Stimulated activated CD4-positive, alpha-beta T cell treated with anti-CD3 and anti-CD28 coated beads, Interleukin-15, amount 100 ng/mL, for 24 hours (primary cell): Measurements from ENCODE around the gene BRF1.
"Not testable (repeated sequence)": the region's sequence is repeated elsewhere in the genome, so short reads cannot be mapped to it uniquely, and the experiment has no call there.

Experiments used
- DNase-seq: peaks from one replicate; pipeline ENCODE4 v3.0.0-alpha.2; 2020

The BRF1 gene, protein sequence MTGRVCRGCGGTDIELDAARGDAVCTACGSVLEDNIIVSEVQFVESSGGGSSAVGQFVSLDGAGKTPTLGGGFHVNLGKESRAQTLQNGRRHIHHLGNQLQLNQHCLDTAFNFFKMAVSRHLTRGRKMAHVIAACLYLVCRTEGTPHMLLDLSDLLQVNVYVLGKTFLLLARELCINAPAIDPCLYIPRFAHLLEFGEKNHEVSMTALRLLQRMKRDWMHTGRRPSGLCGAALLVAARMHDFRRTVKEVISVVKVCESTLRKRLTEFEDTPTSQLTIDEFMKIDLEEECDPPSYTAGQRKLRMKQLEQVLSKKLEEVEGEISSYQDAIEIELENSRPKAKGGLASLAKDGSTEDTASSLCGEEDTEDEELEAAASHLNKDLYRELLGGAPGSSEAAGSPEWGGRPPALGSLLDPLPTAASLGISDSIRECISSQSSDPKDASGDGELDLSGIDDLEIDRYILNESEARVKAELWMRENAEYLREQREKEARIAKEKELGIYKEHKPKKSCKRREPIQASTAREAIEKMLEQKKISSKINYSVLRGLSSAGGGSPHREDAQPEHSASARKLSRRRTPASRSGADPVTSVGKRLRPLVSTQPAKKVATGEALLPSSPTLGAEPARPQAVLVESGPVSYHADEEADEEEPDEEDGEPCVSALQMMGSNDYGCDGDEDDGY

GRCh38 chr14:105300542-105301102, at the start of gene BRF1:
BRF1 (minus strand) TSS chr14:105301001; CDS start chr14:105300629, 372 bp downstream.
- DNase-seq = peak; percentile 99

DNA sequence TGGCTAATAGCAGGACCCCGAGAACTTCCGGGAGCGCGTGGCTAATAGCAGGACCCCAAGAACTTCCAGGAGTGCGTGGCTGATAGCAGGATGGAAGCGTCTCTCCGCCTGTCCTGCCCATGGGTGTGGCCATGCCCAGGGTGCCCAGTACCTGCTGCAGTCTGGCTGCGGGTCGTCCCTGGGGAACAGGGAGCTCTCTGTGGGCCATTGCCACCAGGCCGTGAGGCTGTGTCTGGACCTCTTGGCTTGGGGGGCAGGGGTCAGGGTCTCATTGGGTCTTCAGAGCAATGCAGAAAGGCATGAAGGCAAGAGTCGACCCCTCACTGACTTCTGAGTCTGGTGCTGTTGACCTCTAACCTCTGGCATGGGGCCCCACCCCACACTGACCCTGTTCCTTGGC, 49.2 kb upstream of the BRF1 start:
- DNase-seq = no peak

GRCh38 chr14:105348945-105349699, 48.3 kb upstream of the BRF1 start:
- DNase-seq = no peak

DNA sequence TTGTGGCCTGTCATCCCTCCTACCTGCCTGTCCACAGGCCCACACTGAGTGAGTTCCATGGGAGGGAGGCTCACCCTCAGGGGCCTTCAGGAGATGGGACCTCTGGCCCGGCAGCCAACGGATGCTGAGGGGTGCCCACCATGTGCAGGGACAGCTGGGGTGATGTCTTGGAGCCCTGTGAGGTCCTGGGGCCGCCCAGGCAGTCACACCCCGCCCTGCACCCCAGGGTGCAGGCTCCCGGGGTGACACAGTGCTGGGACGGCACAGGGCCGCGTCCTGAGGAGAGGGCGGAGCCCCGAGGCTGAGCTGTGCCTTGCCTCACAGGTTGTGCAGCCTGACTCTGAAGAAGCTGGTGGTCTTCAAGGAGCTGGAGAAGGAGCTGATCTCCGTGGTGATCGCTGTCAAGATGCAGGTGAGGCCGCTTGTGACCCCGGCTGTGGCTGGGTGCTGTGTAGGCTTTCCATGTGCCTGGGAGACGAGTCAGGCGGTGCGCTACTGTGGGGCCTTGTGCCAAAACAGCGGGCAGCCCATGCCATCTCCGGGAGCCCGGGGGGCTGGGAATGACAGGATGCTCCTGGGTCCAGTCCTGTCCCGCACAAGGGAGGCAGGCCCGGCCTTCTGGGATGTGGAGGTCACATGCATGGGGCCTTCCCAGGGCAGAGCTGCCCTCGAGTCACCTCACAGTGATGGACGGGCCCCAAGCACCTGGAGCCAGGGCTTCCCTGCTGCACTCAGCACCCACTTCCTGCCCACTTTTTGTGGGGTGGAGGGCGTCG, 47.6 kb upstream of the BRF1 start:
- DNase-seq = no peak

GRCh38 chr14:105347587-105347968, 46.8 kb upstream of the BRF1 start:
- no peak for DNase-seq

DNA sequence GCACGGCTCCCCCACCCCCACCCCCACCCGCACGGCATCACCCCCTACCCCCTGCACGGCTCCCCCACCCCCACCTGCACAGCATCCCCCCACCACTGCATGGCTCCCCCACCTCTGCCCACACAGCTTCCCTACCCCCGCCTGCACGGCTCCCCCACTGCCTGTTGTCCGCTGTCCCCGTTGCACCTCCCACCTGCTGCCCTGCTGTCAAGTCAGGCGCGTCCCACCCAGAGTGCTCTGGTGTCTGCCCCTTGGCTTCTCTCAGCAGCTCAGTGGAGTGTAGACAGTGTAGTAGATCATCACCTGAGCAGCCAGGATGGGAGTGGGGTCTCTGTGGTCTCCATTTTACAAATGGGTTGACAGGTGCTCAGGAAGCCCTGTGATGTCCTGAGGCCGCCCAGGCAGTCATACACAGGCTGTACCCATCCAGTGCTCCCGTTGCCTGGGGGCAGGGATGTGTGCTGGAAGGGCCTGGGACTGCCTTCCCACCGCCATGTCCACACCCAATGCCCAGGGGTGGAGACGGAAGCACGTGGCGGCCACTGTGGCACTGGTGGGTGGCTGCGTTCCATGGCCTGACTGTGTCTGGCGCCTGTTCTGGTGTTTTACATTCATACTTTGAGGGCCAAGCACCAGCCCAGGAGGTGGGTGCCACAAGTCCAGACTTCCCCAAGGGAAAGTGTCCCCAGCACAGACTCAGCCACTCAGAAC, 46.2 kb upstream of the BRF1 start:
- DNase-seq = no peak

DNA sequence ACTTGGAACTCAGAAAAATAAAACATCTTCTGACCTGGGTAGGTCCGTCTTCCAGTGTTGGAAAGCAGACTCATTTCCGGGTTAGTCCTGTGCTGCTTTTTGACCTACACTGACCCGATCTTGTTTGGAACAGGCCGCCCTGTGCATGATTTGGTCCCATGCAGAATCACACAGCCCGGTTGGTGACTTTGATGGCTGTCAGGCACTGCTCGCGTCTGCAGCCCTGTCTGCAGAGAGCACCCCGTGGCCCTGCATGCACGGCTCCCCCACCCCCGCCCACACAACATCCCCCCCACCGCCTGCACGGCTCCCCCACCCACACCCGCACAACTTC, 45.4 kb upstream of the BRF1 start:
- no peak for DNase-seq

DNA sequence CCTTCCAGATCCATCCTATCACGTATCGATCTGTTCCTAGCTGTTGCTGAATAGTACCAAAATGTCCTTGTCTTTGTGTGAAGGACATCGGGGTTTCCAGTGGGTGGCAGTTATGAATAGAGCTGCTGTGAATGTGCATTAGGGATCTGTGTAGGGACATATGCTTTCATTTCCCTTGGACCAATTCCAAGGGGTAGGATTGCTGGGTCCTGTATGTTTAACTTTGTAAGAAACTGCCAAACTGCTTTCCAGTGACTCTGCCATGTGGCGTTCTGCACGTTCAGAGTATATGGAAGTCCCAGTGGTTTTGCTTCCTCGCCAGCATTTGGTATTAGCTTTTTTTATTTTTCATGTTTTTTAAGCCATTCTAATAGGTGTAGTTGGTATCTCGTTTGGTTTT, 42.4 kb upstream of the BRF1 start:
- no peak for DNase-seq

DNA sequence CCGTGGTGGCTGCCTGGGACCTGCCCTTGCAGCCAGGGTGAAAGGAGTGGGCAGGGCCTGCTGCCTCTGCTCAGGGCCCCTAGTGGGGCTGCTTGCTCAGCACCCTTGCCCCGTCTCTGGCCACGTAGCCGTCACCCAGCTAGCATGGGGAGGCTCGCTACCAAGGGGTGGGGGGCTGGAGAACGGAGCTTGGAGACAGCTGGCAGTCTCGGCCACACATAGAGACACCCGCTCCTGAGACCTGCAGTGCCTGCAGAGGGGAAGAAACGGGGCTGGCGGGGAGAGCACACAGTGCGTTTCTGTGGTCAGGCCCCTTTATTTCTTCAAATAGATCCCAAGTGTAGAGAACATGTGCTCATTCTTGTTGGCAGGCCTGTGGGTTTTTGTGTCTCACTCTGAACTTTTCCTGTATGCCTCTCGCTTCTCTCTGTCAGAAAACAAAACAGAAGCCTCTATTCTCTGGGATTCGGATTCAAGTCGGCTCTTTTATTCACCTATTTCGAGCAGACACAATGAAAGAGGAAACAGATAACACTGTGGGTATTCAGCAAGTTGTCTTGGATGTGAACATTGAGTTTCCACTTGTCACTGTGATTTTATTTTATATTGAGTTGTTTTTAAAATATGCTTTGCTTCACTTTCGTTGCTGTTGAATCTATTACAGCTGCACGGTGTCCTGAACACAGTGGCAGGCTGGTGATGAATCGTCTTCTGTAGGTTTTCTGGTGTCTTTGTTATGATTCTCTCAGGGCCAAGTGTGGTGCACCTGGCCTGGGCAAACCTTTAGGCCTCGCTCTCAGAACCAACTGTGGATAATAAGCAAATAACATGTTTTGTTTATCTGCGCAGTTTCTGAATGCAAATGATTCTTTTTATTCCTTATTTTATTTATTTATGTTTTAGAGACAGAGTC, 40.3 kb upstream of the BRF1 start:
- DNase-seq = no peak

DNA sequence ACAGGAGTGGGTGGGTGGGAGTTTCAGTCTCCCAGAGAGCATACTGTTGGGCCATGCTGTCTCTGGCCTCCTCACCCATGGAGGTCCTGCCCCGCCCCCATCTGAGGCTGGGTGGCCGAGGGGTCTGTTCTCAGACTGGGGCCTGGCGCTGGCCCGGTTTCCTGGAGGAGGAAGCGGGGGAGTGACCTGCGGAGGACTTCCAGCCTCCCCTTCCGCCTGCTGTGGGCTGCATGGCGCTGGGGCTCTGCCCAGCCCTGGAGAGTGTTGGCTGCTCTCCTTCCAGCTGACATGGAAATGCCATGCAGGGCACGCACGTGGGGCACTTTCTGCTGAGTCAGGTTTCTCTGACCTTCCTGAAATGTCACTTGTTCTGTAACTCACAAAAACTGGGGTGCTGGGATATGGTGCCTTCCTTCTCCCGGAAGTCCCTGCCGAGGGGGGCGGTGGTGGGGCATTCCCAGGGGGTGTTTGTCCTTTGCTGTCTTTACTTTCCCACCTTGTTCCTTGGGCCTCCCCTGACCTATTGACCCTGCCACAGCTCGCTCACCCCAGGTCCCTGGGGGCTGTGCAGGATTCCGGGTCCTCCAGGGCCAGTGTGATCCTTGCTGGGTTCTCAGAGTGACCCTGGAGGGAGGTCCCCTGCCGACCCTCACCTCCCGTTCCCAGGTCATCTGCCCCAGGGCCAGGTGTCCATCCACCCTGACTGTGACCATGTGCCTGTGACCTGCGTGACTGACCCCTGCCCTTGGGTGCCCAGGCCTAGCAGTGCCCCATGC, 37.4 kb upstream of the BRF1 start:
- no peak for DNase-seq

- DNase-seq = no peak
Measured at GRCh38 chr14:105337433-105337832, 36.6 kb upstream of the BRF1 start.

GRCh38 chr14:105336477-105337287, 35.9 kb upstream of the BRF1 start:
- no peak for DNase-seq

GRCh38 chr14:105335735-105336476, 35.1 kb upstream of the BRF1 start:
- DNase-seq = no peak

- DNase-seq = not testable (repeated sequence)
Measured at GRCh38 chr14:105335231-105335542, 34.4 kb upstream of the BRF1 start.

DNA sequence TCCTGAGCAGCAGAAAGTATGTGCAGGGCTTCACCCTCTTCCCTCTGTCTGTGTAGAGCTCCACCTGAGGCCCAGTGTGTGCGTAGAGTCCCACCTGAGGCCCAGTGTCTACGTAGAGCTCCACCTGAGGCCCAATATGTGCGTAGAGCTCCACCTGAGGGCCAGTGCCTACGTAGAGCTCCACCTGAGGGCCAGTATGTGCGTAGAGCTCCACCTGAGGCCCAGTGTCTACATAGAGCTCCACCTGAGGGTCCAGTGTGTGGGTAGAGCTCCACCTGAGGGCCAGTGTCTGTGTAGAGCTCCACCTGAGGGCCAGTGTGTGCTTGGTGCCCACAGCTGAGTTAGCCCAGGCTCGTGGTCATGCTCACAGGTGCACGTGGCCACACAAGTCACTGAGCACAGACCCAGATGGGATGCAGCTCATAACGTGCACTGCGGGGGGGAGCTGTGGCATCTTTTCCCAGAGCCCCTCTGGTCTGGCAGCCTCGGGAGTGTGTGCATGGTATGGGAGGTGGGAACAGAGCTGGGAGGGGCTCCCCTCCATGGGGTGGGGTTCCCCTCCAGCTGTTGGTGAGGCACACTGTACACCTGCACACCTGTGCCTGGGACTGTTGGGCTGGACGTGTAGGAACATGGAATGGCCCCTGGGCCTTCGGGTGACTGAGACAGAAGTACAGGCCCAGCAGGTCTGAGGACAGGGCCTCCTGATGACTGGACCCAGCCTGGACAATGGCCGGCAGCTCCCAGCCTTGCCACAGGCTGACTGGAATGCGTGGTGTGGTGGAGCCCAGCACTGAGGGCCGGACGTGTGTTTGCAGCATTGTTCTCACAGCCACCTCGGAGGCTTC, 33.8 kb upstream of the BRF1 start:
- DNase-seq = no peak

- DNase-seq = no peak
Measured at GRCh38 chr14:105333613-105334364, 33.0 kb upstream of the BRF1 start.

GRCh38 chr14:105333020-105333490, 32.3 kb upstream of the BRF1 start:
- no peak for DNase-seq
